NCI-H2196 treated with DMSO at 0.1 percent for 48 hours (cell line): ENCODE measurements around the gene ZNF575.
"Not testable (repeated sequence)": the region's sequence is repeated elsewhere in the genome, so short reads cannot be mapped to it uniquely, and the experiment has no call there.

Experiments used
- DNase-seq: peaks from one replicate; lab custom pipeline; 2025; ENCODE audit not compliant: unreplicated experiment; lab: John Stamatoyannopoulos, UW

ZNF575 gene

DNA sequence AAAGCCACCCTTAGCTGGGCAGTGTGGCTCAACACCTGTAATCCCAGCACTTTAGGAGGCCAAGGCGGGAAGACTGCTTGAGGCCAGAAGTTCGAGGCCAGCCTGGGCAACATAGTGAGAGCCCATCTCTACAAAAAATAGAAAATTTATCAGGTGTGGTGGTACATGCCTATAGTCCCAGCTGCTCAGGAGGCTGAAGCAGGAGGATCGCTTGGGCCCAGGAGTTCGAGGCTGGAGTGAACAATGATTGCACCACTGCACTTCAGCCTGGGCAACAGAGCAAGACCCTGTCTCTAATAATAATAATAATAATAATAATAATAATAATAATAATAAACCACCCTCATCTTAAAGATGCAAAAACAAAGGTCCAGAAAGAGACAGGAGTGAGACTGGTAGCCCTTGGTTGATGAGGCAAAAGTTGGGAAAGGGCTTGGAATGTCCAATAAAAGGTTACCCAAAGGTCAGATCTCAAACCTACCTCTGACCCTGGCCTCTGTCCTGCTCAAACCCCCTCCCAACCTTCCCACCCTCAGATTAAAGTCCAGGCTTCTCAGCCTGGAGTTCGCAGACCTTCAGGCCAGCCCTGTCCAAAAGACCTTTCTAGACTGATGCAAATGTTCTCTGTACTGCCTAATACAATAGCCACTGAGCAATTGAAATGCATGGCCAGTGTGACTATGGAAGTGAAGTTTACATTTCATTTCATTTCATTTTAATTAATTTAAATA, 9.1 kb downstream of the ZNF575 start:
- no peak for DNase-seq

DNA sequence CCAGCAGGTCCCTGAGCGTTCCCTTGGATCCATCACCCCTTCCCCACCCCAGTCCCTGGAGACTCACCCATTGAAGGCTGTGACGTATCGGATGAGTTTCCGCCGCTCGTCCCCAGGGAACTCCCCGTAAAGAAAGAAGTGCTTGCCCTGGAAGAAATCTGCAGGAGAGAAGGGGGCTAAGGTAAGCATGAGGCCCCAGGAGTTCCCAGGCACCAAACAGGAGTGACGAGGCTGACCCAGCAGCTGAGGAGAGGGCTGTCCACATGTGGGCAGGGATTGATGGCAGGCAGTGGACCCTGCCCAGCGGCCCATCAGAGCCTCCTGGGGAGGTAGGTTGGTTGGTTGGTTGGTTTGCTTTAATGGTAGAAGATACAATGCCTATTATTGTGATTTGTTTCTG, 11.1 kb downstream of the ZNF575 start:
- DNase-seq: no peak

DNA sequence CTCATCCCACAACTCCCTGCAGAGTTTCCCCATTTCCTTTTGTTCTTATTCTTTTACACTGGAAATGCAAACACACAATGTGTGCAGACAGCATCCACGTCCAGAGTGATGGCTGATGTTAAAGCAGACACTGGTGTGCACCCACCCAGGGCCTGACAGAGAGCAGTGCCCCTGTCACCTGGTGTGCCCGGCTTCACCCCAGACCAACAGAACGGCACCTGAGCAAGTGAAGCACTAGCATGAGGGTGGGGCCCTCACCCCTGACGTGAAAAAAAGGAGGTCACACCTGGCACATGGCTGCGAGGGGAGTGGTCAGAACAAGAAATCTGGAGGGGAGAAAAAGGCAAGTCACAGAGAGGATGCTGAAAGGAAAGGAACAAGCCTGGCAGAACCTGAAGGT, 12.3 kb downstream of the ZNF575 start:
- DNase-seq: no peak

DNA sequence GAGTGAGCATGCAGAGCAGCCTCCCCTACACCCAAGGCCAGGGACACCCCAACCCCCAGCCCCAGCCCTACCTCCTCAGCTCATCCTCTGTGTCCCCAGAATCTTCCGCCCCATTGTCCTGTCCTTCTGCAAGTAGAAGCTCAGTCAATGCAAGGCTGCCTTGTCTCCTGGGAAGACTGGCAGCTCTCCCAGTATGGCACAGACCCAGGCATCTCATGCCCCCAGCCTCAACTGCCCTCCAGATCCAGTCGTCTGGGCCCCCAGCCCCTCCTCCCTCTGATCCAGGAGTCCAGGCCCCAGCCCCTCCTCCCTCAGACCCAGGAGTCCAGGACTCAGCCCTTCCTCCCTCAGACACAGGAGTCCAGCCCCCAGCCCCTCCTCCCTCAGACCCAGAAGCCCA, 13.0 kb downstream of the ZNF575 start:
- DNase-seq: no peak

DNA sequence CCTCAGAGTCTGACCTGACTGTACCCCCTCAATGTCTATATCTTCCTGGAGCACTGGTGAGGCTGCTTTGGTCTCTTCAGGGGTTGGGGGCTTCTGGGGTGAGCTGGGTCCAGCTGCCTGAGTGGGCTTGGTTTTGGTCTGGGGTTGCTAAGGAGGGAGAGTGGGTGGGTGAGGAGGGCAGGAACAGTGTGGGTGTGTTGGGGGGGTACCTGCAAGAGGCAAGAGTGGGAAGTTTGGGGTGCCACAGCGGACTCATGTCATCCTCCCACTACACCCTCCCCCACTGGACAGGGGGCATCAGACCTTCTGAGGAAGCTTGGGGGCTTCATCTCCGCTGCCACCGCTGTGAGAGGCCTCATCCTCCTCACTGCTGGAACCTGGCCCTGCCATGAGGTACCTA, 13.6 kb downstream of the ZNF575 start:
- DNase-seq: no peak

DNA sequence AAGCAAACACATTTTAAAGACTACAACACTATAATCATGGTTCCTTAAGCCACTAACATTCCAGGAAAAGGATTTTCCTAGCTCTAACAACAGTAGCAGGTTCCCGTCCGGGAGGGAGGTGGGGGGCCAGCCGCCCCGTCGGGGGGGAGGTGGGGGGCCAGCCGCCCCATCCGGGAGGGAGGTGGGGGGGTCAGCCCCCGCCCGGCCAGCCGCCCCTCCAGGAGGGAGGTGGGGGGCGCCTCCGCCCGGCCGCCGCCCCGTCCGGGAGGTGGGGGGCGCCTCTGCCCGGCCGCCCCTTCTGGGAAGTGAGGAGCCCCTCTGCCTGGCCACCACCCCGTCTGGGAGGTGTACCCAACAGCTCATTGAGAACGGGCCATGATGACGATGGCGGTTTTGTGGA, 14.9 kb downstream of the ZNF575 start:
- DNase-seq: not testable (repeated sequence)

DNA sequence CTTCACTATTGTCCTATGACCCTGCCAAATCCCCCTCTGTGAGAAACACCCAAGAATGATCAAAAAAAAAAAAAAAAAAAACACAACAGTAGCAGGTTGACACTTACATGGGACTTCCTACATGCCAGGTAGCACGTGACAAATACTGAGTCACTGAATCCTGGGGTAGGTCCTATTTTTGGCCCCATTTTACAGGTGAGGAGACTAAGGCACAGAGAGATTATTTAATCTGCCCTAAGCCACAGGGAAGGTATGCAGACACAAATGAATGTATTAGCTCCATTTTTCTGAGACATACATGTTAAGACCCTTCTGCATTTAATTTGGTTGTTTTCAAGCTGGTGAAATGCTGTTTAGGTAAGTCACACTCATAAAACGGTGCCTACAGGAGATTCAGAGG, 15.7 kb downstream of the ZNF575 start:
- no peak for DNase-seq

DNA sequence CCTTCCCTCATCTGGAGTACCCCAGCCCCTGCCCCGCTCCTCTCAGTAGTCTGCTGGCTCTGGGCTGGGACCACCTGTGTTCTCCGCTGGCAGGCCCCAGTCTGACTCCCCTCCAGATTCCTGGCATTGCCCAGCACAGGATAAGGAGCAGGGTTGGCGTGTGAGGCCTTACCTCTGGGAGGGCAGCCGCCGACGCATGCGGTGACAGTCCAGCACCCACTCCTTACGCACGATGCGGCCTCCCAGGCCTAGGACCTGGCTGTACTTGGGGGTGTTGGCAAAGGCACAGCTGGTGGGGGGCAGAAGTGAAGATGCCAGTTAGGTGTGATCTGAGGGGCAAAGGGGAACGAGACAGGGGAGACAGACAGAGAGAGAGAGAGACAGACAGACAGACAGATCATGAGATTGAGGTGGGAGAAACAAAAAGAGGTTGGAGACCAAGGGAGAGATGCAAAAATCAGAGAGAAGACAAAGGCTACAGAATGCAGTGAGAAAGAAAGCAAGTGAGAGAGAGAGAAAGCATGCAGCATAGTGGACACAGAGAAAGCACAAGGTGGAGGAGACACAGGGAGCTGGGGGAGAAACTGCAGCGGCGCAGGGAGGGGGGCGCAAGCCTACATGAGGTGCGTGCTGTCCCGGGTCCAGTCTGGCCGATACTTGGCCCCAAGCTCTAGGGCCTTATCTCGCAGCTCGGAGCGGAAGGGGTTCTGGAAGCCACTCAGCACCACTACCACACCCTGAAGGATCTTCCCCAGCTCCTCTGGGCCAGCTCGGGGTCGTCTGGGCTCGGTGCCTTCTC, 18.6 kb downstream of the ZNF575 start:
- DNase-seq: no peak

DNA sequence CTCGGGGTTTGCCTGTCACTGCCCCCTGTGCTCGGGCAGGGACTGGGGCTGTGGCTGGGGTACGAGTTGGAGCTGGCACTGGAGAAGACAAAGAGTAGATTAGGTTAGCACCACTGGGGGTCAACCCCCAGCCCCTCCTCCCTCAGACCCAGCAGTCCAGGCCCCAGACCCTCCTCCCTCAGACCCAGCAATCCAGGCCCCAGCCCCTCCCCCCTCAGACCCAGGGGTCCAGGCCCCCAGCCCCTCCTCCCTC, 19.1 kb downstream of the ZNF575 start:
- DNase-seq: no peak

DNA sequence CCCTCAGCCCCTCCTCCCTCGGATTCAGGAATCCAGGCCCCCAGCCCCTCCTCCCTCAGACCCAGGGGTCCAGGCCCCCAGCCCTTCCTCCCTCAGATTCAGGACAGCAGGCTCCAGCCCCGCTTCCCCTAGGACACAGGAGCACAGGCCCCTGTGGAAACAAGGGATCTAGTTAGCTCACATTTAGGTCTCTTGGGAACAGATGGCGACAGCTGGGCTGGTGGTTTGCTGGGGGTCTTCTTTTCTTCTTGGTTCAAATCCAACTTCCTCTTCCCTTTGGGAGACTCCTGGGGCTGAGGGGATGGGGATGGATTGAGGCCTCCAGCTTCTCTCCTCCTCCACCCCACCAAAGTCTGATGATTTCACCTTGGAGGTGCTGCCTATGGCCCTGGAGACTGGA, 19.6 kb downstream of the ZNF575 start:
- DNase-seq: no peak

DNA sequence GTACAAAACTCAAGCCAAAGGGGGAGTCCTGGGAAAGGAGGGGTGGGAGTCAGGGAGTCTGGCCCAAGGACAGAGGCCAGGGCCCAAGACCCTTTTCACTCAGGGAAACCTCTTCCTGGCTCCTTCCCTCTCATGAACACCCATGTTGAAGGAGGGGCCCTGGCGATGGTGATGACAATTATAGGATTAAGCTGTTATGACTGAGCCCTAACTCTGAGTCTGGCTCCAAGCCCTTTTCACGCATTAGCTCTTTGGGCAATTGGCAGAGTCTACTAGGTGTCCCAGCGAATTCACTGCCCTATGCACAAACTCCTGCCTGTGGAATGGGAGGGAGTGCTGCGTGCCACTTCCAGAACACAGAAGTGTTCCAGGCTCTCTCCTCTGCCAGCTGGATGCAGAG, 20.7 kb downstream of the ZNF575 start:
- DNase-seq: no peak

DNA sequence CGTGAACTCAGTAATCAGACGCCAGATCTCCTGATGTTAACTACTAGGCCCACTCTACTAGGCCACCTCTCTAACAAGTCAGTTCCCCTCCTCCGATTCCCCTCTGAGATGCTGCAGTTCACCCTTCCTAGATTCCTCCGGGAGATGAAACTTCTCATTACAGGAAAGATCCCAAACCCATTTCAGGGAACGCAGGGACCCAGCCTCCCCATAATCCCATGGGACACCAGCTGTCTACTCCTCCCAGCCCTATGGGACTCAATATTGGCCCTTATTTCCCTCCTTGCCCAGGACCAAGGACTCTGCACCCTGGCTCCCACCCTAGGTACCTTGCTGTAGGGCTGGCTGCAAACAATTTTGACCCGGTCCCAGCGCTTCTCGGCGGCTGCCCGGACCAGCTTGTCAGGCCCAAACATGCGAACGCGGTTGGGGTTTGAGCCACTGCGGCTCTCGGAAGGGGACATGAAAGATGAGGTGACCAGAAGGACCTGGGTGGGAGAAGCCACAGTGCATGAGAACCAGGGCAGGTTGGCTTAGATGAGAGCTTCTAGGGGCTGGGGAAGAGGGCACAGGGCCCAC, 21.4 kb downstream of the ZNF575 start:
- DNase-seq: no peak

DNA sequence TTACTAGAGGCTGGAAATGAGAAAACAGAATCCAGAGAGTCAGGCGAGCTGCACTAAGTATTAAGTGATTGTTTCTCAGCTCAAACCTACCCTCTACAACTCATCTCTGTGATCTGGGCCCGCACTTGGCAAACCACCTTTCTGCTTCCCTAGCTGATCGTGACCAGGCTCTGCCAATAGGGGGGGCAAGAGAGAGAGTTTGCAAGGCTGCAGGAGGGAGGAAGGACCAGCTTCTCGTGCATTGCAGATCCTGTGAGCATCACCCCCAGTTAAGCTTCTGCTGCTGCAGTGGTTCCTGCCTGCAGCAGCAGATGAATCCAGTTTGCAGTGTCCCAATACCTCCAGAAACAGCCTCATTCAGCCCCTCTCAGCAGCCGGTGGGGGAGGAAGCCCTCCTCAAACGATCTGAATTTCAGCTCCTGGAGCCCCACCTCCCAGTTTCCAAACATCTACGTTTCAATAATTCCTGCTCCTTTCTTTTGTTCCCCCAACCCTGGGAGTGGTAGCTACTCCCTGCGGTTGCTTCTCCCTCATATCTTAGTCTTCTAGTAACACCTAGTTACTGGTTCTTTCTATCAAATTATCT, 22.3 kb downstream of the ZNF575 start:
- peak; percentile 60 for DNase-seq

DNA sequence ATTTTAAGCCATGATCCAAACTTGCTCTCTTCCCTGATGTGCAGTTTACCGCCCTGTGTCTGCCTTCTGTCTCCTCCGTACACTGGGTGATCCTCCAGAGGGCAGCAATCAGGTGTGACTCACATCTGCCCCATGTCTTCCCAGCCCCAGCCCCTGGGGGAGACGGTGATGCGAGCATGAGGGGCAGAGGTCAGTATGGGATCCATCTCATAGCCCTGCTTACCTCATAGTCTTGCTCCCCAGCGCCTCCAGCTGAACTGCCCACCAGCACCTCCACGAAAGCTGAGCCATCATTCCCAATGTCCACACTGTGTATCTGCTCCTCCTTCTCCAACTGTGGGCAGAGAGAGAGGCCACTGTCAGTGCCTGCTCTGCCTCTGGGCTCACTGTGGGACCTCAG, 27.7 kb downstream of the ZNF575 start:
- DNase-seq: no peak

DNA sequence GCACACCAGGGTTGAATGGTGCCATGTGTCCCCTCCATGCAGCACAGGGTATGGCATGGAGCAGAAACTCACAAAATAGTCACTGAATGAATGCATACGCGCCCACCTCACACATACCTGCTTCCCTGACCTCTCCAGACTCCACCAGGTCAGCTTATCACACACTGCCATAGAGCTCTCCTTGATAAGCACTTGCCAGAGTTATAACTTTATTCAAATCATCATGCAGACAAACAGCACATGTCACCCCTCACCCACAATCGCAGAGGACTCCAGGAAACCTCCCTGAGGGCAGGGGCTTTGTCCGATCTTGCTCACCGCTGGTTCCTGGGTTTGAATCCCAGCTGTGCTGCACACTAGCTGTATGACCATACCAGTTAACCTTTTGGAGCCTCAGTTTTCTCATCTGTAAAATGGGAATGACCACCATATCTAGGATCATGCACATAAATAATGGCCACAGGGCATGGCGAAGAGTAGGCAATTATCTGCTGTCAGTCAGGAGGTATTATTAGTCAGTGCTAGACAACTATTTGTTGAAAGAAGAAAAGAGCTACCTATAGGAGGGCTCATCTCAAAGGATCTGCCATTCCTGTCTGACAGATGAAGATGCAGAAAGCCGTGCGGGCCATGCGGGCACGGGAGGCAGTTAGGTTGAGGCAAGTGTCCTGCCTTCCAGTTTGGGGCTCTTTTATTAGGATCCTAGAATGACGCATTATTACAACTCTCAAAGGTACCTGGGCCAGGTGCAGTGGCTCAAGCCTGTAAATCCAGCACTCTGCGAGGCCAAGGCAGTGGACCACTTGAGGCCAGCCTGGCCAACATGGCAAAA, 28.4 kb downstream of the ZNF575 start:
- DNase-seq: no peak

DNA sequence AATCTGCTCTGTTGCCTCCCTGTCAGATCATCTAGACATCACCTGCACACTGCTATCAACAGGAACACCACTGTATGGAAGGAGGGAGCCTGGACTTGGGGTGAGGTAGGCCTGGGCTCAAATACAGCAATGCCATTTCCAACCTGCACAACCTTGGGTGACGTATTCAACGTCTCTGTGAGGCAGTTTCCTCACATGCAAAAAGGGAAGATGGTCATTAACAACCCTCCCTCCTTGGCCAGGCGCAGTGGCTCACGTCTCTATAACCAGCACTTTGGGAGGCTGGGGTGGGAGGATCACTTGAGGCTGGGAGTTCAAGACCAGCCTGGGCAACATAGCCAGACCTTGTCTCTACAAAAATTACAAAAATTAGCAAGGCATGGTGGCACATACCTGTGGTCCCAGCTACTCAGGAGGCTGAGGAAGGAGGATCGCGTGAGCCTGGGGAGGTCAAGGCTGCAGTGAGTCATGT, 29.3 kb downstream of the ZNF575 start:
- no peak for DNase-seq

DNA sequence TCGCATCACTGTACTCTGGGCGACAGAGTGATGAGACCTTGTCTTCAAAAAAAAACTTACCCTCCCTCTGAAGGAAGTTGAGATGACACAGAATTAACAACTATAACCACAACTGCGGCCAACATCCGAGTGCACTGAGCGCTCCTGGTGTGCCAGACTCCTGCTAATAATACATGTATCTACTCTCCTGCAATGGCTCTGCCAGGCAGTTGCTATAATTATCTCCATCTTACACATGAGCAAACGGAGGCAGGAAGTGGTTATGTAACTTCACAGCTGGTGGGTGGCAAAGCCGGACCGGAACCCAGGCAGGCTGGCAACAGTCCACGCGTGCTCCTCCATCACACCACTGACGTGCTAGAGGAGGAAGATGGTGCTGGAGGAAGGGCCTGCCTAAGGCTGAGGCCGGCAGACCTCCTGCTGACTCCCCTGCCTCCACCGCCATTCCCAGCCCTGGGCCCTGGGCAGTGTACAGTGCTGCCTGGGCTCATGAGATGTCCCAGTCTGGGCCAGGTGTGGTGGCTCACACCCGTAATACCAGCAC, 29.8 kb downstream of the ZNF575 start:
- DNase-seq: peak; percentile 82

DNA sequence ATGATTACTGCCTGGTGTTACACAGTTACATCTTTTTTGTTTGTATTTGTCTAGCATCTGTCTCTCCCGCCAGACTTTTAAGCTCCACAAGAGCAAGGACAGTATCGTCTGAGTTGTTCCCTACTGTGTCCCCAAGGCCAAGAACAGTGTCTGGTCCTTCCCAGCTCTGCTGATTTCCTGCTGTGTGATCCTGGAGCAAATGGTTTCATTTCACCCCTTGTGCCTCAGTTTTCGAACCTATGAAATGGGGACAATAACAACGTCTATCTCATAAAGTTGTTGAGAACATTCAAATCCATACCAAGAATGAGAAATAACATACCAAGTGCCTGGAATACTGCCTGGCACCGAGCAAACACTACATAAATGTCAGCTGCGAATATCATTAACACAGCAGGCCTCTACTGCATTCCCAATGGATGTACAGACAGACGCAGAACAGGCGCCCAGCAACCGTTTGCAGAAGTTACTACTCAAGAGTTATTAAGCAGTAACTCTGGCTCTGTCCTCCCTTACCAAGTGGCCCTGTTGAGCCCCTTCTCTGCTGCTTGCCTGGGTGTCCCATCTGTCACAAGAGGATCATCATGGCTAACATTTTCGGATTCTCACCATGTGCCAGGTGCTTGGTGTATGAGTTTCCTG, 30.9 kb downstream of the ZNF575 start:
- no peak for DNase-seq

DNA sequence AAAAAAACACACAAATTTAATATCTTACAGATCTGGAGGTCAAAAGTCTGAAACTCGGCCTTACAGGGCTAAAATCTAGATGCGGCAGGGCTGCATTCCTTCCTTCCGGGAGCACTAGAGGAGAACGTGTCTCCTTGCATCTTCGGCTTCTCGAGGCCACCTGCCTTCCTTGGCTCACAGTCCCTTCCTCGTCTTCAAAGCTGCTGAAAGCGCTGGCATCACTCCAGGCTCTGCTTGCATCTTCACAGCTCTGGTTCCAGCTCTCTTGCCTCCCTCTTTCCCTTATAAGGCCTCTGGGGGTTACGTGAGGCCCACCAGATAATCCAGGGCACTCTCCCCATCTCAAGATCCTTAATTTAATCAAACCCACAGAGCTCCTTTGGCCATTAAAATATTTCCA, 31.8 kb downstream of the ZNF575 start:
- no peak for DNase-seq

DNA sequence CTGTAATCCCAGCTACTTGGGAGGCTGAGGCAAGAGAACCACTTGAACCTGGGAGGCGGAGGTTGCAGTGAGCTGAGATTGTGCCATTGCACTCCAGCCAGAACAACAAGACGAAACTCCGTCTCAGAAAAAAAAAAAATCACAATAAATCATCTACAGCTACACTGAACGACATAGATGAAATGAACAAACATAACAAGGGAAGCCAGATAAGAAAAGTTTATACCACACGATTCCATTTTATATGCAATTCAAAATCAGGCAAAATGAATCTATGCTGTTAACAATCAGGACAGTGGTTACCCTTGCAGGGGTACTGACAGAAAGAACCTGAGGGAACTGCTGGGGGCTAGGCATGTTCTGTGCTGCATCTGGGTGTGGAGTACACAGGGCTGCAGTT, 36.7 kb downstream of the ZNF575 start:
- no peak for DNase-seq
